HepG2 (cell line): ENCODE measurements around the gene PRDM11. TPM values are rescaled to one million over a fixed set of nuclear protein-coding genes. Genes with fewer than 3 reads are reported as not detected.

Source experiments
- ATAC-seq: fragments of 200-7000 bp; cut with Tn5 transposase; 3 replicates; pipeline ENCODE4 v1.9.1; 2020; ENCODE audit warnings: mild to moderate bottlenecking, moderate library complexity
- BruUV-seq: library from RNA; stranded (reverse); fragments of 400-500 nt; replicated peaks from 2 replicates; lab custom pipeline; 2021; lab: Mats Ljungman, UMichigan
- CTCF ChIA-PET: fragments of 300-600 bp; formaldehyde crosslinking; extraction: SDS; loops from one replicate; lab custom pipeline; 2021; ENCODE audit warnings: low total read pairs, inconsistent platforms, low intra/inter-chr PET ratio; lab: Yijun Ruan, JAX
- POLR2A ChIA-PET: fragments of 350-600 bp; sonication (Branson Sonifier 250); formaldehyde crosslinking; loops from one replicate; lab custom pipeline; 2020; ENCODE audit warnings: antibody characterized with exemption, inconsistent platforms; lab: Yijun Ruan, JAX
- DNase-seq: peaks from one replicate; pipeline ENCODE4 v3.0.0-alpha.2; 2015; ENCODE audit warnings: low spot score
- FAIRE-seq: peaks from 3 replicates; lab custom pipeline; 2011; peaks lifted over from hg19 to GRCh38; lab: Jason Lieb, UNC
- H2AFZ ChIP-seq: one replicate; pipeline ENCODE4 v1.6.1; 2011; ENCODE audit warnings: low read length, inconsistent platforms
- H3K27ac ChIP-seq: fragments of 300-600 bp; 3 replicates; pipeline ENCODE4 v1.8.0; 2011; ENCODE audit warnings: mixed run types, mild to moderate bottlenecking, mixed read lengths, low read length, inconsistent platforms; ENCODE audit not compliant: insufficient read depth; ENCODE audit errors: extremely low read length
- H3K27me3 ChIP-seq, 2 experiments: fragments of 200-600 bp in 1 of 2; 2 replicates in 1 of 2; 3 replicates in 1 of 2; pipeline versions ENCODE4 v1.6.0 to v1.8.0; 2011; ENCODE audit warnings: low read length in 2 of 2, mild to moderate bottlenecking in 2 of 2, moderate library complexity in 2 of 2, inconsistent platforms in 1 of 2; ENCODE audit not compliant: insufficient read depth in 2 of 2, control insufficient read depth in 1 of 2
- H3K36me3 ChIP-seq, 2 experiments: fragments of 200-600 bp in 1 of 2; replicated peaks in 1 of 2; 2 replicates in 1 of 2; 3 replicates in 1 of 2; pipeline versions ENCODE4 v1.5.1 to v1.8.0; 2011; ENCODE audit warnings: low read length in 2 of 2, inconsistent platforms in 1 of 2; ENCODE audit not compliant: insufficient read depth in 2 of 2, control insufficient read depth in 1 of 2
- H3K4me1 ChIP-seq: 2 replicates; pipeline ENCODE4 v1.5.1; 2012; ENCODE audit warnings: low read length, inconsistent platforms; ENCODE audit not compliant: insufficient read depth
- H3K4me2 ChIP-seq: 2 replicates; pipeline ENCODE4 v1.6.0; 2011; ENCODE audit warnings: low read depth, low read length, inconsistent platforms
- H3K4me3 ChIP-seq, 3 experiments: fragments of 200-600 bp in 1 of 3; sonication (generic), shearing (Covaris generic) in 1 of 3; replicated peaks in 1 of 3; 2 replicates each; pipeline ENCODE4 v1.5.1; 2011 to 2016; ENCODE audit warnings: low read length in 3 of 3, inconsistent platforms in 2 of 3, low read depth in 2 of 3, mild to moderate bottlenecking in 2 of 3, control low read depth in 1 of 3, mixed read lengths in 1 of 3; ENCODE audit not compliant: insufficient read depth in 1 of 3
- H3K79me2 ChIP-seq: one replicate; pipeline ENCODE4 v1.6.1; 2011; ENCODE audit warnings: low read length, inconsistent platforms; ENCODE audit not compliant: insufficient read depth
- H3K9ac ChIP-seq: 2 replicates; pipeline ENCODE4 v1.6.0; 2011; ENCODE audit warnings: mild to moderate bottlenecking, low read depth, low read length, inconsistent platforms; ENCODE audit not compliant: insufficient read depth
- H3K9me3 ChIP-seq: 2 replicates; pipeline ENCODE4 v1.5.1; 2012; ENCODE audit warnings: mild to moderate bottlenecking, low read length
- H4K20me1 ChIP-seq: 2 replicates; pipeline ENCODE4 v1.6.0; 2011; ENCODE audit warnings: inconsistent platforms, mild to moderate bottlenecking, low read length, moderate library complexity; ENCODE audit not compliant: insufficient read depth
- ATM ChIP-seq: fragments of 450-650 bp; IDR thresholded peaks from 2 replicates; pipeline ENCODE4 v1.7.1; 2017; ENCODE audit warnings: mild to moderate bottlenecking, borderline replicate concordance
- BRCA1 ChIP-seq: sonication (generic); formaldehyde crosslinking; IDR thresholded peaks from 2 replicates; pipeline ENCODE4 v1.4.0; 2020; ENCODE audit warnings: missing genetic modification reagents
- KDM4B ChIP-seq: sonication (generic); formaldehyde crosslinking; IDR thresholded peaks from 2 replicates; pipeline ENCODE4 v1.4.0; 2020; ENCODE audit warnings: missing genetic modification reagents
- KLF15 ChIP-seq: sonication (generic); formaldehyde crosslinking; IDR thresholded peaks from 2 replicates; pipeline ENCODE4 v1.8.1; 2023; ENCODE audit warnings: borderline replicate concordance, mild to moderate bottlenecking, inconsistent platforms, missing genetic modification reagents, mixed read lengths
- MATR3 ChIP-seq: sonication (generic); formaldehyde crosslinking; IDR thresholded peaks from 2 replicates; pipeline ENCODE4 v1.4.0; 2020; ENCODE audit warnings: missing genetic modification reagents
- PAF1 ChIP-seq: IDR thresholded peaks from 2 replicates; pipeline ENCODE4 v1.6.1; 2016; ENCODE audit warnings: missing genetic modification reagents, missing compliant biosample characterization
- PHF20 ChIP-seq: sonication (generic); formaldehyde crosslinking; IDR thresholded peaks from 2 replicates; pipeline ENCODE4 v1.5.0; 2020; ENCODE audit warnings: mild to moderate bottlenecking, missing genetic modification reagents
- RBAK ChIP-seq: sonication (generic); formaldehyde crosslinking; IDR thresholded peaks from 2 replicates; pipeline ENCODE4 v1.5.1; 2020; ENCODE audit warnings: mild to moderate bottlenecking, missing genetic modification reagents
- SMYD3 ChIP-seq: sonication (generic); formaldehyde crosslinking; IDR thresholded peaks from 2 replicates; pipeline ENCODE4 v1.8.1; 2023; ENCODE audit warnings: mild to moderate bottlenecking, missing genetic modification reagents
- SRSF1 ChIP-seq: fragments of 200-400 bp; formaldehyde crosslinking; optimal IDR thresholded peaks from 2 replicates; pipeline ENCODE3; 2017; ENCODE audit warnings: mild to moderate bottlenecking, low read depth, low read length, moderate library complexity
- SRY ChIP-seq: sonication (generic); formaldehyde crosslinking; IDR thresholded peaks from 2 replicates; pipeline ENCODE4 v1.8.0; 2022; ENCODE audit warnings: mild to moderate bottlenecking, missing genetic modification reagents
- ZNF256 ChIP-seq: sonication (generic); formaldehyde crosslinking; conservative IDR thresholded peaks from 2 replicates; pipeline ENCODE4 v1.4.0; 2020; ENCODE audit warnings: missing genetic modification reagents
- WGBS: methylation state at CpG from one replicate; pipeline ENCODE4 v1.1.6; 2017; ENCODE audit warnings: low lambda C conversion rate; 5-methylcytosine and 5-hydroxymethylcytosine counted together
- in situ Hi-C: cut with HindIII; loops from 2 replicates; pipeline ENCODE4 v1.10.0; 2017; ENCODE audit warnings: low pct_unique_long_range_greater_than_20kb; ENCODE audit not compliant: extremely low pct_ligation_motif_present
- intact Hi-C: fragments of 100-400 bp; cut with micrococcal nuclease; formaldehyde crosslinking; loops from one replicate; pipeline ENCODE4 v1.10.0; 2022; ENCODE audit not compliant: unreplicated experiment
- polyA plus RNA-seq, 8 experiments: library from polyadenylated mRNA; depleted of rRNA in 3 of 8; stranded (reverse) in 7 of 8; unstranded in 1 of 8; fragments of >200 nt; fragmentation: Illumina TruSeq in 4 of 8; extraction: Trizol in 4 of 8; gene quantifications; 2 replicates each; pipeline versions ENCODE4 v1.2.1 to v1.2.3, GENCODE V29; 2011 to 2016; ENCODE audit warnings: low read depth in 4 of 8, missing spikeins in 1 of 8, mixed read lengths in 1 of 8; ENCODE audit not compliant: insufficient read depth in 1 of 8
- total RNA-seq, 5 experiments: library from RNA; depleted of rRNA; stranded (reverse); fragments of >200 nt; fragmentation: Illumina TruSeq; extraction: Trizol; gene quantifications; 2 replicates each; pipeline ENCODE4 v1.2.3, GENCODE V29; 2016; ENCODE audit warnings: low read depth in 1 of 5
- TF ChIP-seq, protein P1 (sequence below): sonication (generic); formaldehyde crosslinking; IDR thresholded peaks from 2 replicates; pipeline ENCODE4 v1.4.0; 2020; ENCODE audit warnings: low read depth, mild to moderate bottlenecking, missing genetic modification reagents
- TF ChIP-seq, protein P2 (sequence below): sonication (generic); formaldehyde crosslinking; IDR thresholded peaks from 2 replicates; pipeline ENCODE4 v1.9.0; 2022; ENCODE audit warnings: missing genetic modification reagents, mild to moderate bottlenecking, borderline replicate concordance
- TF ChIP-seq, protein P3 (sequence below), 2 experiments: sonication (generic) in 1 of 2; formaldehyde crosslinking in 1 of 2; IDR thresholded peaks; 2 replicates each; pipeline versions ENCODE4 v1.5.1 to v1.6.1; 2011 to 2020; ENCODE audit warnings: borderline replicate concordance in 1 of 2, low read depth in 1 of 2, low read length in 1 of 2, mild to moderate bottlenecking in 1 of 2, missing genetic modification reagents in 1 of 2, moderate library complexity in 1 of 2

PRDM11 gene
- total and polyA plus RNA-seq, 2 of the 13 experiments (the other 11 are each of a cell fraction or from before 2014, with no cell fraction given), result 3.4 to 4.7 TPM

DNA sequence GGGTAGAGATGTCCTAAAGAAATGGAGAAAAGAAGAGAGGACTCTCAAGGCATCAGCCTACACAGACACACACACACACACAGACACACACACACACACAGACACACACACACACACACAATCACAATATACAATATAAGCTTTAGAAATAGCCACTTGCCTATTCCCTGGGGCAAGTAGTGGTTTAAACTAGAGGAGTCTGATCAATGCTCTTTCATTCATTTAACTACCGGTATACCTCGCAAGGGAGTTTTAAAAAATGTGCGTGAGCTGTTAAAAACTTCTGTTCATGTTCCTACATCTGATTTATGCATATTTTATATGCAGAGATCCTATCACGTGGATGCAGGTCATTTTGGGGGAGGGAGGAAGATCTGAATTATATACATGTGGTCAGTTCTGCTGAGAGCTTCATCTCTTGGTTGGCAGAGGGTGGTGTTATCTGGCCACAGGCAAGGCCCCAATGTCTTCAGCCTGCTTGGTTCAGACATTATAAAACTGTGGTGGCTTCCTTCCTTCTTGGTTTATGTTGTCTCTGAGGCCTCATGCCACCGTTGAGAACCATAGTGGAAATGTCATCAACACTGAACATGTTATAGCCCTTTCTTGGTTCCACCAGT, 83.1 kb downstream of the PRDM11 start (continued):
- TF ChIP-seq, protein P1, sequence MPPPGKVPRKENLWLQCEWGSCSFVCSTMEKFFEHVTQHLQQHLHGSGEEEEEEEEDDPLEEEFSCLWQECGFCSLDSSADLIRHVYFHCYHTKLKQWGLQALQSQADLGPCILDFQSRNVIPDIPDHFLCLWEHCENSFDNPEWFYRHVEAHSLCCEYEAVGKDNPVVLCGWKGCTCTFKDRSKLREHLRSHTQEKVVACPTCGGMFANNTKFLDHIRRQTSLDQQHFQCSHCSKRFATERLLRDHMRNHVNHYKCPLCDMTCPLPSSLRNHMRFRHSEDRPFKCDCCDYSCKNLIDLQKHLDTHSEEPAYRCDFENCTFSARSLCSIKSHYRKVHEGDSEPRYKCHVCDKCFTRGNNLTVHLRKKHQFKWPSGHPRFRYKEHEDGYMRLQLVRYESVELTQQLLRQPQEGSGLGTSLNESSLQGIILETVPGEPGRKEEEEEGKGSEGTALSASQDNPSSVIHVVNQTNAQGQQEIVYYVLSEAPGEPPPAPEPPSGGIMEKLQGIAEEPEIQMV (CRISPR knock-in tag), result no peak
- TF ChIP-seq PHF20 (CRISPR knock-in tag), result no peak
- no peak for TF ChIP-seq KLF15 (CRISPR knock-in tag)
- no peak for TF ChIP-seq PAF1 (CRISPR knock-in tag)
- no peak for TF ChIP-seq SRSF1

DNA sequence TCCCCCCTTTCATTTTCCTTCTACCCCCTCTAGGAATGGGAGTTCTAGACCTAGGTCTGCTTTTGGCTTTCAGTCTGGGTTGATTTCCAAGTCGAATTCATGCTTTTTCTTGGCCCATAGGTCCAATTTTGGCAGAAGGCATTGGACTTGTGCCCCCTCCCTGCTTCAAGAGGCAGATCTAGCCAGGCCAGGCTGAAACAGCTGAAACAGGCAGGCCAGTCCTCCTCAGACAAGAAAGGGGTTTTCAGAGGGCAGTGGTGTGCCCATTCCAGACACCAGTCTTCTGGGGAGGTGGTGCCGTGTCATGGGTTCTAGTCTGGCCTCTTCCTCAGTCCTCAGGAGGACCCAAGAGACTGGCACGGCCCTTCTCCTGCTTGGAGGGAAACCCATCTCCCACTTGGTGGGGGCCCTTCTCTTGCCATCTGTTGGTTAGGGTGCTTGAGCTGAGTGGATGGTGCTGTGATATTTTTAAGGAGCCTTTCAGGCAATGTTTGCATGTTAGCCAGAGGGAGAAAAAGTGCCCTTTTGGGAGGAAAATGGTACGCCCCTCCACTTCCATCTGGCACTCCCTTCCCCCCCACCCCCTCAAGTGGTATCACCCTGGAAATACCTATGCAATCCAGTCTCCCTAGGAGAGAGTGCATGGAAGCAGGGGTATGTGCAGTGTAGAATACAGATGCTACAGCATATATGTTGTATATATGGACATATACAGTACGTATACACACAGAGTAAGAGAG, 86.1 kb downstream of the PRDM11 start:
- 0 out of 2 replicates have a peak, but pooled peaks cover 2% of the 10 kb centered on the region for H4K20me1 ChIP-seq
- ChIA-PET POLR2A (no interaction called here), CTCF (no interaction called here)
- H3K4me3 ChIP-seq, result no peak overlapping the region
- H3K36me3 ChIP-seq, result no peaks in the 10 kb centered on the region; a peak in 1 of 5 replicates
- H3K27ac ChIP-seq, result no peak overlapping the region
- in situ Hi-C loops, result no loop called here
- no peak overlapping the region for H2AFZ ChIP-seq
- H3K9me3 ChIP-seq, result no peaks in the 10 kb centered on the region
- H3K79me2 ChIP-seq, result no peaks in the 10 kb centered on the region
- no peak overlapping the region for H3K9ac ChIP-seq
- H3K27me3 ChIP-seq, result no peaks in the 10 kb centered on the region; a peak in 1 of 5 replicates
- WGBS, result 65% methylated on average over 5 of the region's 5 CpGs
- TF ChIP-seq, protein P2, sequence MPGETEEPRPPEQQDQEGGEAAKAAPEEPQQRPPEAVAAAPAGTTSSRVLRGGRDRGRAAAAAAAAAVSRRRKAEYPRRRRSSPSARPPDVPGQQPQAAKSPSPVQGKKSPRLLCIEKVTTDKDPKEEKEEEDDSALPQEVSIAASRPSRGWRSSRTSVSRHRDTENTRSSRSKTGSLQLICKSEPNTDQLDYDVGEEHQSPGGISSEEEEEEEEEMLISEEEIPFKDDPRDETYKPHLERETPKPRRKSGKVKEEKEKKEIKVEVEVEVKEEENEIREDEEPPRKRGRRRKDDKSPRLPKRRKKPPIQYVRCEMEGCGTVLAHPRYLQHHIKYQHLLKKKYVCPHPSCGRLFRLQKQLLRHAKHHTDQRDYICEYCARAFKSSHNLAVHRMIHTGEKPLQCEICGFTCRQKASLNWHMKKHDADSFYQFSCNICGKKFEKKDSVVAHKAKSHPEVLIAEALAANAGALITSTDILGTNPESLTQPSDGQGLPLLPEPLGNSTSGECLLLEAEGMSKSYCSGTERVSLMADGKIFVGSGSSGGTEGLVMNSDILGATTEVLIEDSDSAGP, result no peak
- TF ChIP-seq, protein P3, sequence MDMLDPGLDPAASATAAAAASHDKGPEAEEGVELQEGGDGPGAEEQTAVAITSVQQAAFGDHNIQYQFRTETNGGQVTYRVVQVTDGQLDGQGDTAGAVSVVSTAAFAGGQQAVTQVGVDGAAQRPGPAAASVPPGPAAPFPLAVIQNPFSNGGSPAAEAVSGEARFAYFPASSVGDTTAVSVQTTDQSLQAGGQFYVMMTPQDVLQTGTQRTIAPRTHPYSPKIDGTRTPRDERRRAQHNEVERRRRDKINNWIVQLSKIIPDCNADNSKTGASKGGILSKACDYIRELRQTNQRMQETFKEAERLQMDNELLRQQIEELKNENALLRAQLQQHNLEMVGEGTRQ (IDR thresholded peaks at IDR 0.05; ENCODE audit: low read depth, low read length), result no peak
- TF ChIP-seq, protein P3 (CRISPR knock-in tag; IDR thresholded peaks at IDR 0.05; ENCODE audit: borderline replicate concordance), result no peak
- TF ChIP-seq MATR3 (CRISPR knock-in tag) (no peak), ZNF256 (CRISPR knock-in tag) (no peak), SMYD3 (CRISPR knock-in tag) (no peak), SRY (no peak), ATM (no peak), BRCA1 (CRISPR knock-in tag) (no peak), RBAK (CRISPR knock-in tag) (no peak), KDM4B (CRISPR knock-in tag) (no peak)
- BruUV-seq, result no TSS peak
- intact Hi-C loops, result loop anchor here (1.0 kb wide), 1 partner anchor 122 kb away; no protein-coding TSS in a partner anchor
- no peaks in the 10 kb centered on the region for H3K4me1 ChIP-seq
- H3K4me2 ChIP-seq, result no peak overlapping the region
- DNase-seq (no peak), FAIRE-seq (no peak), ATAC-seq (no peak)
